Thymus (tissue), 11 donors: ENCODE measurements around the gene TMEM117. TPM values are rescaled to one million over a fixed set of nuclear protein-coding genes. Genes with fewer than 3 reads are reported as not detected.

ENCODE experiments used
- DNase-seq, 9 donors: peaks; one replicate each; pipeline ENCODE4 v3.0.0-alpha.2; 2013; ENCODE audit warnings: low spot score in 9 of 9, low read depth in 6 of 9, missing footprints in 1 of 9
- H3K27ac ChIP-seq, 2 donors: one replicate each; pipeline ENCODE4 v1.5.1; 2013; ENCODE audit warnings: control low read depth in 1 of 2, low read depth in 1 of 2, low read length in 1 of 2, mild to moderate bottlenecking in 1 of 2, moderate library complexity in 1 of 2
- H3K27me3 ChIP-seq, 2 donors: one replicate each; pipeline ENCODE4 v1.5.1; 2013; ENCODE audit warnings: low read length in 1 of 2; ENCODE audit not compliant: control insufficient read depth in 2 of 2, insufficient read depth in 1 of 2
- H3K36me3 ChIP-seq, 2 donors: one replicate each; pipeline ENCODE4 v1.5.1; 2013; ENCODE audit warnings: low read length in 1 of 2, mild to moderate bottlenecking in 1 of 2, moderate library complexity in 1 of 2; ENCODE audit not compliant: control insufficient read depth in 2 of 2, insufficient read depth in 2 of 2
- H3K4me1 ChIP-seq, 2 donors: one replicate each; pipeline ENCODE4 v1.5.1; 2013; ENCODE audit warnings: low read length in 2 of 2; ENCODE audit not compliant: control insufficient read depth in 2 of 2, insufficient read depth in 2 of 2
- H3K4me3 ChIP-seq, 2 donors: one replicate each; pipeline ENCODE4 v1.5.1; 2013; ENCODE audit warnings: low read length in 2 of 2, control low read depth in 1 of 2, mild to moderate bottlenecking in 1 of 2
- H3K9me3 ChIP-seq, 2 donors: one replicate each; pipeline ENCODE4 v1.5.1; 2013; ENCODE audit warnings: low read length in 1 of 2, mild to moderate bottlenecking in 1 of 2; ENCODE audit not compliant: control insufficient read depth in 2 of 2, insufficient read depth in 1 of 2
- WGBS: extraction: QIAGEN DNeasy Blood & Tissue Kit; methylation state at CpG from one replicate; pipeline ENCODE4 v1.1.7; 2013; 5-methylcytosine and 5-hydroxymethylcytosine counted together
- polyA plus RNA-seq: library from polyadenylated mRNA; stranded (reverse); fragments of 200-250 nt; gene quantifications from one replicate; pipeline ENCODE4 v1.2.3, GENCODE V29; 2013
- total RNA-seq: library from RNA; stranded (reverse); fragments of 120-200 nt; gene quantifications from one replicate; pipeline ENCODE4 v1.2.4, GENCODE V29; 2013
- donor health status: healthy.

Gene TMEM117
- total and polyA plus RNA-seq, 2 donors = 3.6 to 4.5 TPM

DNA sequence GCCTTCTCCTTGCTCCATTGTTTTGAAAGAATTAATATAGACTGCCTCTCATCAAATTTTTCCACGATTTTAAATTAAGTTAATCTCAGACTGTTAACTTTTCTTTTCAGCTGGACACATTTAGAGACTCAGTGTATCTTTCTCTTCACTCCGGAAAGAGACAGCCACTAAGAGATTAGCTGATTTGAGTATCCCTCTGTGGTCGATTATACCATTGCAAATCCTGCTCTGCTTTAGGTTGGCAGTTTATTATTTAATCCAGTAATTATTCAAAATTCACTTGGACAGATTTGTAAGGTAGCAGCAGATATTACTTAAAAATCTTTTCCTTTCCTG lies 29.2 kb upstream of the TMEM117 start:
- Histone ChIP-seq H3K4me3 (peak overlapping the region; percentile 90 to 98), H3K9me3 (no peaks in the 10 kb centered on the region), H3K27me3 (no peaks in the 10 kb centered on the region), H3K27ac (peak overlapping the region; percentile 93 to 98), H3K4me1 (no peaks in the 10 kb centered on the region), H3K36me3 (peaks cover 0 to 12% of the 10 kb centered on the region in 2 donors)
- 7% methylated on average over 3 of the region's 3 CpGs for WGBS
- DNase-seq = no peak

- no peaks in the 10 kb centered on the region for H3K27me3 ChIP-seq
- H3K4me3 ChIP-seq = no peak overlapping the region
- DNase-seq = no peak
- peaks cover 0 to 7% of the 10 kb centered on the region in 2 donors for H3K36me3 ChIP-seq
- H3K4me1 ChIP-seq = no peaks in the 10 kb centered on the region
- H3K9me3 ChIP-seq = no peaks in the 10 kb centered on the region
- WGBS = 96% methylated on average over 3 of the region's 3 CpGs
- H3K27ac ChIP-seq = no peak overlapping the region
Measured at GRCh38 chr12:43807386-43807785, 28.5 kb upstream of the TMEM117 start.

DNA sequence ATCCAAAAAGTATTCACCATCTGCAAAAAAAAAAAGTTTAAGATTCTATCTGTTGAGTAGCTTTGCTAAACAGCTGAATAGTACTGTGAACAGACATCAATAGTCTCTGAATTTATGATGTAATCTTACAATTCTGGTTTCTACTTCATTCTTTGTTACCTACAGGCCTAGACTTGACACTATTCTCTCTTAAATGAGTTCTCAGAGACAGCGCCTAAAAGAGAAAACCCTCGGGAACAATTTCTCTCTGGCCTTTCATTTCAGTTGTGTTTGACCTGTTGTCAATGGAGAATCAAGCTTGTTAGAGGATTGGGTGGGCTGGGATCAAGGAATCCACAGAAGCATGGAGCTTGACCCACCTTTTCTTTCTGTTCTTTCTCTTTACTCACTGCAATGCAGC lies 23.8 kb upstream of the TMEM117 start:
- Histone ChIP-seq H3K36me3 (no peaks in the 10 kb centered on the region), H3K4me1 (no peaks in the 10 kb centered on the region), H3K27me3 (no peaks in the 10 kb centered on the region), H3K27ac (no peak overlapping the region), H3K4me3 (no peak overlapping the region), H3K9me3 (no peaks in the 10 kb centered on the region)
- 91% methylated on average over 2 of the region's 2 CpGs for WGBS
- no peak for DNase-seq

DNA sequence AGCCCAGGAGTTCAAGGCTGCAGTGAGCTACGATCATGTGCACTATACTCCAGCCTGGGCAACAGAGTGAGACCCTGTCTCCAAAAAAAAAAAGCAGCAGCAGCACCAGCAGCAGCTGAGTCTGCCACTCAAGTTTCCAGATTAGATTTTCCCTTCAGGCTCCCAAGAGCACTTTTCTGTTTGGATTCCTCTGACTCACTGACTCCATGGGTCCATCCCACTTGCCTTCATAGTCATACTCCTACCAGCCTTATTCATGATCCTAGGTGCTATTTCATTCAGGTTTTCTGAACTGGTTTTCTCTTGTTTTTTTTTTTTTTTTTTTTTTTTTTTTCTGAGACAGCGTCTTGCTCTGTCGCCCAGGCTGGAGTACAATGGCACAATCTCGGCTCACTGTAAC lies 23.0 kb upstream of the TMEM117 start:
- WGBS = 96% methylated on average over 4 of the region's 4 CpGs
- Histone ChIP-seq H3K4me1 (no peaks in the 10 kb centered on the region), H3K27me3 (no peaks in the 10 kb centered on the region), H3K9me3 (no peaks in the 10 kb centered on the region), H3K27ac (no peak overlapping the region), H3K36me3 (no peaks in the 10 kb centered on the region), H3K4me3 (no peak overlapping the region)
- DNase-seq = no peak

GRCh38 chr12:43815416-43815815 lies 20.5 kb upstream of the TMEM117 start:
- no peak overlapping the region for H3K27ac ChIP-seq
- no peak overlapping the region for H3K4me3 ChIP-seq
- H3K9me3 ChIP-seq = no peaks in the 10 kb centered on the region
- WGBS = 93% methylated on average over 3 of the region's 3 CpGs
- no peaks in the 10 kb centered on the region for H3K36me3 ChIP-seq
- H3K27me3 ChIP-seq = no peaks in the 10 kb centered on the region
- DNase-seq = no peak
- no peaks in the 10 kb centered on the region for H3K4me1 ChIP-seq

DNA sequence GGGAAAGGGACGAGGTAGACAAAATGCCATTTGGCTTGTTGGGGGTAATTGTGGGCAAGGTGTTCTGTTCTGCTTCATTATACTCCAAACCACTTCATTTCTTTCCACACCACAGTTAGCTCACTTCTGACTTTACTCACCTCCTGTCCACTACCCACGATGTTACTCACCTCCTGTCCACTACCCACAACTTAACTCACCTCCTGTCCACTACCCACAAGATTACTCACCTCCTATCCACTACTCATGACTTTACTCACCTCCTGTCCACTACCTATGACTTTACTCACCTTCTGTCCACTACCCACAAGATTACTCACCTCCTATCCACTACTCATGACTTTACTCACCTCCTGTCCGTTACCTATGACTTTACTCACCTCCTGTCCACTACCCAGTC lies 19.7 kb upstream of the TMEM117 start:
- Histone ChIP-seq H3K27me3 (no peaks in the 10 kb centered on the region), H3K4me3 (no peak overlapping the region), H3K27ac (no peak overlapping the region), H3K9me3 (no peaks in the 10 kb centered on the region), H3K36me3 (no peaks in the 10 kb centered on the region), H3K4me1 (no peaks in the 10 kb centered on the region)
- WGBS = 94% methylated on average over 3 of the region's 3 CpGs
- no peak for DNase-seq

DNA sequence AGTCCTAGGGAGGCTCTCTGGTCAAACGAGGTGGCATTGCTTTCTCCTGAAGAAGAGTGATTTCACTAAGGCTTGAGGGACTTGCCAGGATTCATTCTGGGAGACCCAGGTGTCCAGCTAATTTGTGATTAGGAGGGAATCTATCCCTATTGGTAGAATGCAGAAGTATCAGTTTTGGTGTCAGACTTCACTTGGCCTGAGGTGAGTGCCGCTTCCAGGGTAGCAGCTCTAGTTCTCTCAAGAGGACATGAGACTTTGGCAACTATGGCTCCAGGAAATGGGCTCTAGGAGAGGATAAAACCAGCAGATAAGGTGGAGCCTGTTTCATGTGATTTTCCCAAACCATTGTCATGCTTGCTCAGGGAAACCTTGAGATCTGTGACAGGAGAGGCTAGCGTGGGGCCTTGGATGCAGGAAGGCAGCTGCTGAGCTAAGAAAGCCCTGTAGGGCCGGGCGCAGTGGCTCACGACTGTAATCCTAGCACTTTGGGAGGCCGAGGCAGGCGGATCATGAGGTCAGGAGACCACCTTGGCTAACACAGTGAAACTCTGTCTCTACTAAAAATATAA lies 11.6 kb upstream of the TMEM117 start:
- 96% methylated on average over 8 of the region's 8 CpGs for WGBS
- no peaks in the 10 kb centered on the region for H3K36me3 ChIP-seq
- no peaks in the 10 kb centered on the region for H3K27me3 ChIP-seq
- DNase-seq = no peak
- no peak overlapping the region for H3K27ac ChIP-seq
- H3K4me3 ChIP-seq = no peak overlapping the region
- no peaks in the 10 kb centered on the region for H3K9me3 ChIP-seq
- no peaks in the 10 kb centered on the region for H3K4me1 ChIP-seq

DNA sequence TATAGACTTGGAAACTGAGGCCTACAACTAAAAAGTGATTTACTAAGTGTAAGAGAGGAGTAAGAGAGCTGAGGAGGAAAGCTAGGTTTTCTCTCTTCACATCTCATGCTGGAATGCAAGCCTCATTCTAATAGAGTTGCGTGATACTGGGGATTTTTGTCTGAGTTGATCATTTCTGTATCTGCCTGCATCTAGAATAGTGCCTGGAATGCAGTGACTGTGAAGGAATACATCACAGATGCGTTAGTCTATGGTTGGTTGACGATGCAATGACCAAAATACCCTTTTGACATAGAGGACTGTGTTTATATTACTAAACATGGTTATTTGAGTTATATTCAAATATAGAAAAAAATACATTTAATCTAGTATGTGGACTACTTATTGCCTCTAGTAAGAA lies 9.2 kb upstream of the TMEM117 start:
- WGBS = 95% methylated on average over 3 of the region's 3 CpGs
- no peak overlapping the region for H3K4me3 ChIP-seq
- no peak for DNase-seq

DNA sequence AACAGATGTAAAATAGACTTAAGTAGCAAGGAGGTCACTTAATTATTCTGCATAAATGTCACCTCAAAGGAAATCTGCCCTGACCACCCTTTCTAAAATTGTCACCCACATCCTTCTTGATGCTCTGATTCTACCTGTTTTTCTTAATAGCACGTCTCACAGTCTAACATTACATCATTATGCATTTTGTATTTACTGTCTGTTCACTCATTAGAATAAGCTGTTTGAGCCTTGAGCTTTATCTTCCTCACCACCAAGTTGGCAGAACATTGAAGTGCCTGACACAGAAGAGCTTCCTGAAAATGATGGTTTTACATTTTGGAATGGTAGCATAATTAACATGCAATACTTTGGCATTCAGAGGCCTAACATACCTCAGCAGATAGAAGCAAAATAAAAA lies 8.8 kb upstream of the TMEM117 start:
- WGBS = 73% methylated on average over 1 of the region's 1 CpG

More for the DNA sequence above, 9.2 kb upstream of the TMEM117 start:
- no peaks in the 10 kb centered on the region for H3K4me1 ChIP-seq
- no peak overlapping the region for H3K27ac ChIP-seq
- H3K27me3 ChIP-seq = no peaks in the 10 kb centered on the region
- H3K9me3 ChIP-seq = no peaks in the 10 kb centered on the region
- no peaks in the 10 kb centered on the region for H3K36me3 ChIP-seq

More for the DNA sequence above, 8.8 kb upstream of the TMEM117 start:
- no peaks in the 10 kb centered on the region for H3K27me3 ChIP-seq
- no peaks in the 10 kb centered on the region for H3K36me3 ChIP-seq
- DNase-seq = no peak
- no peaks in the 10 kb centered on the region for H3K9me3 ChIP-seq
- no peak overlapping the region for H3K27ac ChIP-seq
- no peaks in the 10 kb centered on the region for H3K4me1 ChIP-seq
- H3K4me3 ChIP-seq = no peak overlapping the region
